HG02798 (cell line): ENCODE data around the gene AGBL5.
A peak's percentile ranks its signal among the peaks of the same experiment; 100 is the strongest.

Source experiments
- ATAC-seq: cut with Tn5 transposase; IDR thresholded peaks from one replicate; pipeline ENCODE4 v1.9.1; 2021; ENCODE audit warnings: mild to moderate bottlenecking; ENCODE audit not compliant: unreplicated experiment, poor library complexity

AGBL5 gene

DNA sequence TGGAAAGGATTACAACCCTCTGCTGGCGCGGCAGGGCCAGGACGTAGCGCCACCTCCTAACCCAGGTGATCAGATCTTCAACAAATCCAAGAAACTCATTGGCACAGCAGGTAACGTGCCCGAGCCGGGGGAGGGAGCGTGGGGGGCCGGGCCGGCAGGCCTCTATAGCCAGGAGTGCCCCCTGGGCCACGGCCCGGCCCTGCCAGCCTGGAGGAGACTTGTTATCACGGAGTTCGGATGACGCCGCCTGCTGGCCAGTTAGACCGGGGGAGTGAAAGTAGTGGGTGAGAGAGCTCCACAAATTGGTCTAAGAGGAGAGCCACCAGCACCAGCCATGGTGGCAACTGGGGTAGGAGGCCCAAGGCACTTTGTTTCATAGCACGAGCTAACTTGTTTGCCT, 27.3 kb upstream of the AGBL5 start:
- ATAC-seq = no peak

DNA sequence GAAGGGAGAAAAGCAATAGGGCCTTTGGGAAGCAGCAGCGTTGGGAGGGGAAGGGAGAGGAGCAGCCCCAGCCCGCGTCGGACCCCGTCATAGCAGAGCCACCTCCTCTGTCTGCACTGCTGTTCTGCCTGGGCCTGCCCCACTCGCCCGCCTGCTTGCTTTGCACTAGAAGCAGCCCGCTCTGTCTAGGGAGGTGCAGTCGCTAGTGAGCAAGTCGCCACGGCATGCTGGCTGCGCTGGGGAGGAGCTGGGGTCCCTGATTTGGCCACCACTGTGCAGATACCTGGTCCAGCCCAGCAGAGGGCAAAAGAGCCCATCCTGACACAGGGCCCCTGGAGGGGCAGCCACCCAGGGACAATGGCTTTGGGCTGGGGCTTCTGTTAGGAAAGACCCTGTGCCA, 26.7 kb upstream of the AGBL5 start:
- ATAC-seq = no peak

DNA sequence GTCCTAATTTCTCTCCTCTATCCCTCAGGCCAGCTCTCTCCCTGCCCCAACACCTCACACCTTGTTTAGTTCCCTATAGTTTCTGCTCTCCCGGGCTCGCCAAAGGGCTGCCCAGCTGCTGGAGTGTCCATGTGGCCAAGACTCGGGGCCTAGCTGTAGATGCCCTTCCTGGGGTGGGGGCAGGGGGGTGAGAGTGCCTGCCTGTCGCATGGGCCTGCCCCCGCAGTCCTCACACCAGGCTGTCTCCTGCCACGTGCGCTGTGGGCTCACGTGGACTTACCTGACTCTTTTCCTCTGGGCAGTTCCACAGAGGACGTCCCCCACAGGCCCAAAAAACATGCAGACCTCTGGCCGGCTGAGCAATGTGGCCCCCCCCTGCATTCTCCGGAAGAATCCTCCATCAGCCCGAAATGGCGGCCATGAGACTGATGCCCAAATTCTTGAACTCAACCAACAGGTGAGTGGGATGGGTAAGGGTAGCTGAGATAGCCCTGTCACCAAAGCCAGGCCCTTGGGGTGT, 26.1 kb upstream of the AGBL5 start:
- no peak for ATAC-seq

DNA sequence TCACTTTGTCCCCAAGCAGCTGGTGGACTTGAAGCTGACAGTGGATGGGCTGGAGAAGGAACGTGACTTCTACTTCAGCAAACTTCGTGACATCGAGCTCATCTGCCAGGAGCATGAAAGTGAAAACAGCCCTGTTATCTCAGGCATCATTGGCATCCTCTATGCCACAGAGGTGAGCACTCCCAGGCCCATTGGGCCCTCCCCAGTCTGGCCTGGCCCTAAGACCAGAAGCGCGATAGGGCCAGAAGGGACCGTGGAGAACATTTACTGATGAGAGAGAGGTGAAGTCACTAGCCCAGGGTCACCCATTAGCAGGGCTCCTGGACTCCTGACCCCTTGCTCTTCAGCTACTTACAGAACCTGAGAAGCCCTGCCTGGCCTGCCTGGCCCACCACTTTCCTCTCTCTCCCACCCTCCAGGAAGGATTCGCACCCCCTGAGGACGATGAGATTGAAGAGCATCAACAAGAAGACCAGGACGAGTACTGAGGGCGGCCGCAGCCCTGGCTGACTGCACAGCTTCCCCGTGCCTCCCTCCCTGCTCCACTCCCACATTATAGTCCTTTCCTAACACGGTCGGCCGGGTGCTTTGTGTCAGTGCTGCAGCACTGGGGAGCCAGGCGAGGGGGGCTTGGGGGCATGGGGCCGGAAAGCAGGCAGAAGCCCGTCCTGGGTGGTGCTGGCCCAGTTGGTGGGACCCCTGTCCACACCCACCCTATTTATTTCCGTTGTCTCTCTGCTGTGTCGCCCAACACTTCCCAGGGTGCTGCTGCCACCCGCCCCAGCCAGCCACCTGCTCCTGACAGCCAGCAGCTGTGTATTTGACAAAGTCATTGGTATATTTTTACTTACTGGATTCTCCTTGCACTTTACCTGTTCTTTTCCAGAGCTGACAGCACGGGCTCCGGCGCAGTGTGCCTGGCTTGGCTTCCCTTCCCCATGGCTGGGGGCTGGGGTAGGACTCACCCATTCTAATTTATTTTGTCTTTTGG, 25.3 kb upstream of the AGBL5 start:
- no peak for ATAC-seq

GRCh38 chr2:27027211-27027651, 24.2 kb upstream of the AGBL5 start:
- no peak for ATAC-seq

GRCh38 chr2:27029051-27029450, 22.4 kb upstream of the AGBL5 start:
- no peak for ATAC-seq

- peak; percentile 95 for ATAC-seq
Measured at GRCh38 chr2:27032495-27033252, 18.8 kb upstream of the AGBL5 start, which contains the start of gene TMEM214. Gene TMEM214 (plus strand): TSS chr2:27032965. CDS start chr2:27033016, 51 bp downstream.

GRCh38 chr2:27033253-27033852, 18.1 kb upstream of the AGBL5 start:
- ATAC-seq = no peak

GRCh38 chr2:27038012-27038411, 13.5 kb upstream of the AGBL5 start:
- ATAC-seq = no peak

GRCh38 chr2:27038631-27039339, 12.7 kb upstream of the AGBL5 start:
- no peak for ATAC-seq

DNA sequence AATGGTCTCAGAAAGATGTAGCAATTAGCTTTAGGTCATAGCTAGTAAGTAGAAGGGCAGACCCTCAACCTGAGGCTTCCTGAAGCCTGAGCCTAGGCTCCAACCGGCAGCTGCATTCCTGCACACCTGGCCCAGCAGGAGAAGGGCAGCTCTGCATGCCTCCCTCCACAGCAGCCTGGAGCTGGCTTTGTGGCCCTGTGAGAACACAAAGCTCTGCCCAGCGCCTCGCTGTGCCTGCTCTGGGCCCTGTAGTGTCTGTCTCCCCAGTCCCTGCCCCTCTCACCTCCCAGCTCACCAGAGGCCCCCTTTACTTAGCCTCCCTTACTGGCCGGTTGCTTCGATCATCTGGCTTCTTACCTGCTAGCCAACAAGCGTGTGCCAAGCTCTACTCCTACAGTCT, 12.0 kb upstream of the AGBL5 start:
- no peak for ATAC-seq

- ATAC-seq = no peak
Measured at GRCh38 chr2:27039871-27040270, 11.6 kb upstream of the AGBL5 start.

DNA sequence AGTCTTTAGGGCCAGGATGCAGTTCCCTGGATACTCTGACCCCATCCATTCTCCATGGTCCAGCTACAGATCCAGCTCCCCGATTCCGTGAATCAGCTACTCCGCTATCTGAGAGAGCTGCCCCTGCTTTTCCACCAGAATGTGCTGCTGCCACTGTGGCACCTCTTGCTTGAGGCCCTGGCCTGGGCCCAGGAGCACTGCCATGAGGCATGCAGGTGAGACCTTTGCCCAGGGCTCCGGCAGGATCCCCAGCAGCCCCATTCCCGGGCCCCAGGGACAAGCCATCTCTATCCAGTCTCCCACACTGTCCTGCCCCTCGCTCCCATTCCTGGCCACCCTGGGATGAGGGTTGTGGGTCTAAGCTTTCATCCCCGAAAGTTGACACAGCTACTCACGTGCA, 11.2 kb upstream of the AGBL5 start:
- ATAC-seq = no peak

GRCh38 chr2:27041752-27042151, 9.7 kb upstream of the AGBL5 start:
- peak; percentile 23 for ATAC-seq

GRCh38 chr2:27042159-27042661, 9.3 kb upstream of the AGBL5 start:
- peak; percentile 41 for ATAC-seq

GRCh38 chr2:27042985-27043634, 8.4 kb upstream of the AGBL5 start:
- no peak for ATAC-seq

DNA sequence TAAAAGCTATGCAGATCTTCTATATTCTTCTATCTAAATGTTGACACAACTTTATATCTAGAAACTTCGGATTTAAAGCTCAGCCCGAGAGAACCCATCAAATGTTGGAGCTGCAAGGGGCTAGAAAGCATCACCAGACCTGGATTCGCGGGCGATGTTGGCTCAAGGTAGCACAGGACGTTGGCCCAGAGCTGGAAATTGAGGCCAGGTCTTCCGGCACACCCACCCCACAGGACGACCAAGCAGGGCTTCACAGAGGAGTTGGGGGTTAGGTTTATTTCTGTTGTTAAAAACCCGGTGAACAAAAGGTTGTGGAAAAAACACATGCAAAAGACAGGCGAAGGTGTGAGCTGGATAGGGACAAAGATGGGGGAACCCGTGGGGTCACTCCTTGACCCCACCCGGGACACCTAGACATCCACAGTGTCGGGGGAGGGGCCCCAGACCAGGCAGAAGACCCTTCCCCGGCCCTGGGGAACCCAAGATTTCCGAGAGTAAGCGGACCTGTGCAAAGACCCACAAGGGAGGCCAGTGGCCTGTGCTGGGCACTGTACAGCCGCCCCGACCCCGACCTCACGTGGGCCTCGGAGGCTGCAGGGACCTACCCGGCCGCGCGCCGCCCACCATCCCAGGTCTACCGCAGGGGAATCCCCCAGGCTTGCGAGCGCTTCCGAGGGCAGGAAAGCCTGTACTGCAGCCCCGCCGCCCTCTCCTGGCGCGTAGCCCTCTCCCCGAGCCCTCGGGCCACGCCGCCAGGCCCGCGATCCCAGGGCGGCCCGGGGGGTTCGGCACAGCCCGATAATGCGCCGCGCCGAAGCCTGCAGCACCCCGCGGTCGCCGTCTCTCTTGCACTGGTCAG, 1.8 kb upstream of the AGBL5 start:
- ATAC-seq = peak; percentile 17

DNA sequence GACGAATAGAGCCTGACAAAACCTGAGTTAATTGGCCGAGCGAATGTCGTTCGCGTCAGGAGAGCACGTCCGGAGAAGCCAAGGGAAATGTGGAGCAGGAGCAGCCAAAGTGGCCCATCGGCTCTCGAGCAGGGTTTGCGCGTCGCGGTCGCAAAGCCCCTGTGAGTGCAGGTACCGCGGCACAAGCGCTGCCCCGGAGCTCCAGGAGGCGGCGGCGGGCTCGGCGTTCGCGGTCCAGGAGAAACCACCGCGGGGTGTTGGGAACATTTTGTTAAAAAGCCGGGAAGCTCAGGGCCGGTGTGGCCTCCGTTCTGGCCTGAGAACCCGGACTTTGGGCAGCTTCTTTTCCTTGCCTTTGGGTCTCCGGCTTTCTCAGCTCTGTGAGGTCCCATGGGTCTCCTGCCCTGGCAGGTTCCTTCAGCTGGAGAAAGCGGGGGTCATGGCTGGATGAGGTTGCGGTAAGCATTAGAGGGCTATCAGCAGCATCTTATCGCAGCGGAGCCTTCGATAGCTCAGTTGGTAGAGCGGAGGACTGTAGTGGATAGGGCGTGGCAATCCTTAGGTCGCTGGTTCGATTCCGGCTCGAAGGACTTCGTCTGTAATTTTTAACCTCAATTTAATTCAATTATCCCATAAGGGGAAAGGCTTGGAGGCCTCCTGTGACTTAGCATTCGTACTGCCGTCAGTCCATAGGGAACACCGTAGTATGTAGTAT, 1.0 kb upstream of the AGBL5 start:
- ATAC-seq = peak; percentile 65
